LNCaP clone FGC (cell line): ENCODE data around the gene VPS51.
A peak's percentile ranks its signal among the peaks of the same experiment; 100 is the strongest.

ENCODE experiments used
- DNase-seq: peaks from one replicate; pipeline ENCODE4 v3.0.0-alpha.2; 2011; ENCODE audit warnings: low read depth
- H3K4me3 ChIP-seq: 2 replicates; pipeline ENCODE4 v1.5.1; 2011; ENCODE audit warnings: mild to moderate bottlenecking, low read depth, low read length, control low read depth
- TF ChIP-seq, protein P1 (sequence below): IDR thresholded peaks from 2 replicates; pipeline ENCODE4 v1.5.1; 2012; ENCODE audit warnings: mild to moderate bottlenecking; ENCODE audit not compliant: control insufficient read depth, insufficient read depth; ENCODE audit errors: extremely low read depth

VPS51 gene

DNA sequence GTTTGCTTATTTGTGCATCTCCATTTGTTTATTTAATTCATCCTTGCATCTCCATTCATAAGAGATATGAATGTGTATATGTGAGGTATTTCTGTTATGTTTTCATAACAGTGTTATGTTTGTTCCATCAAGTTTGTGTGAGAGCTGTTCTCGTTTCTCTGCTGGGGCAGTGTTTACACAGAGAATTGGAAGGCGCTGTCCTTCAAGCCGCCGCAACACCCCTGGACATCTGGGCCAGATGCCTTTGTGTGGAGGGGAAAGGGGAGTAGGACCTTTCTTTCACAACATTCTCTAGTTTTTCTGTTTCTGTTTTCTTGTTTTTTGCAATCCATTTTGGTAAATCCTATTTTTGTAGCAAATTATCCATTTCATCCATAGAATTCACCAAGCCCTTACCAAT, 8.6 kb downstream of the VPS51 start:
- DNase-seq = no peak
- TF ChIP-seq, protein P1, sequence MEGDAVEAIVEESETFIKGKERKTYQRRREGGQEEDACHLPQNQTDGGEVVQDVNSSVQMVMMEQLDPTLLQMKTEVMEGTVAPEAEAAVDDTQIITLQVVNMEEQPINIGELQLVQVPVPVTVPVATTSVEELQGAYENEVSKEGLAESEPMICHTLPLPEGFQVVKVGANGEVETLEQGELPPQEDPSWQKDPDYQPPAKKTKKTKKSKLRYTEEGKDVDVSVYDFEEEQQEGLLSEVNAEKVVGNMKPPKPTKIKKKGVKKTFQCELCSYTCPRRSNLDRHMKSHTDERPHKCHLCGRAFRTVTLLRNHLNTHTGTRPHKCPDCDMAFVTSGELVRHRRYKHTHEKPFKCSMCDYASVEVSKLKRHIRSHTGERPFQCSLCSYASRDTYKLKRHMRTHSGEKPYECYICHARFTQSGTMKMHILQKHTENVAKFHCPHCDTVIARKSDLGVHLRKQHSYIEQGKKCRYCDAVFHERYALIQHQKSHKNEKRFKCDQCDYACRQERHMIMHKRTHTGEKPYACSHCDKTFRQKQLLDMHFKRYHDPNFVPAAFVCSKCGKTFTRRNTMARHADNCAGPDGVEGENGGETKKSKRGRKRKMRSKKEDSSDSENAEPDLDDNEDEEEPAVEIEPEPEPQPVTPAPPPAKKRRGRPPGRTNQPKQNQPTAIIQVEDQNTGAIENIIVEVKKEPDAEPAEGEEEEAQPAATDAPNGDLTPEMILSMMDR = no peak
- no peak overlapping the region for H3K4me3 ChIP-seq

DNA sequence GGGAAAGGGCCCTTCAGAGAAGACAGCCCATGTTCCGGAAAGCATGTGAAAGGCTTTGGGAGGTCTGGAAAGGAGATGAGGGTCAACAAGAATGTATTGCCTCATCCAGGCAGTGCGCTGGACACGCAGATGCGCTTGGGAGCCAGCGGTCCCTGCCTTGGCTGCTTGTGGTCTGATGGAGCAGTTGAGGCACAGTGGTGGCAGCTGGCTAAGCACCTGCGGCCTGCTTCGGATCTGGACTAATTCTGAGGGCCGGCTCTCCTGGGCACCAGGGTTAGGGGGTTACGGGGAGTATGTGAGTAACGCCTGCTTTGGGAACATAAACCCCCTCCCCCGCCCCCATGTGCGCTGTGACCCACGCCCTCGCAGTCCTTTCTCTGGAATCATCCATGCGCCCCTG, 11.1 kb downstream of the VPS51 start:
- TF ChIP-seq, protein P1 = no peak
- no peak overlapping the region for H3K4me3 ChIP-seq
- no peak for DNase-seq

DNA sequence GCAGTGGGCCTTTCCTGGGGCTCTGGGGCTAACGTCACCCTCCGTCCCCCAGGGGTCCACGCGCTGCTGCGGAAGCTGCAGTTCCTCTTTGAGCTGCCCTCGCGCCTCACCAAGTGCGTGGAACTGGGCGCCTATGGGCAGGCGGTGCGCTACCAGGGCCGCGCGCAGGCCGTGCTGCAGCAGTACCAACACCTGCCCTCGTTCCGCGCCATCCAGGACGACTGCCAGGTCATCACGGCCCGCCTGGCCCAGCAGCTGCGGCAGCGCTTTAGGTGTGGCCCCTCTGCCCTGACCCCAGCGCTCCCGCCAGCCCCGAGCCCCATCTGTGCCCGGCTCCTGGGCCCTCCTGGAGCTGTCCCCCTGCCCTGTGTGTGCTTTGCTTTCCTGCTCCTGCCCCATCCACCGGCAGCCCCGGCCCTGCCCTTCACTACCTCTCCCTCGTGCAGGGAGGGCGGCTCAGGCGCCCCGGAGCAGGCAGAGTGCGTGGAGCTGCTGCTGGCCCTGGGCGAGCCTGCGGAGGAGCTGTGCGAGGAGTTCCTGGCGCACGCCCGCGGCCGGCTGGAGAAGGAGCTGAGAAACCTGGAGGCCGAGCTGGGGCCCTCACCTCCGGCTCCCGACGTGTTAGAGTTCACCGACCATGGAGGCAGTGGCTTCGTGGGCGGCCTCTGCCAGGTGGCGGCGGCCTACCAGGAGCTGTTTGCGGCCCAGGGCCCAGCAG, 11.9 kb downstream of the VPS51 start:
- H3K4me3 ChIP-seq = peak overlapping the region; percentile 53
- no peak for DNase-seq
- TF ChIP-seq, protein P1 = no peak

- DNase-seq = peak; percentile 97
- H3K4me3 ChIP-seq = peak overlapping the region; percentile 53
- TF ChIP-seq, protein P1 = no peak
Measured at GRCh38 chr11:65108469-65109123, 12.6 kb downstream of the VPS51 start.

- peak overlapping the region; percentile 53 for H3K4me3 ChIP-seq
- TF ChIP-seq, protein P1 = no peak
Measured at GRCh38 chr11:65109231-65110198, 13.5 kb downstream of the VPS51 start.

DNA sequence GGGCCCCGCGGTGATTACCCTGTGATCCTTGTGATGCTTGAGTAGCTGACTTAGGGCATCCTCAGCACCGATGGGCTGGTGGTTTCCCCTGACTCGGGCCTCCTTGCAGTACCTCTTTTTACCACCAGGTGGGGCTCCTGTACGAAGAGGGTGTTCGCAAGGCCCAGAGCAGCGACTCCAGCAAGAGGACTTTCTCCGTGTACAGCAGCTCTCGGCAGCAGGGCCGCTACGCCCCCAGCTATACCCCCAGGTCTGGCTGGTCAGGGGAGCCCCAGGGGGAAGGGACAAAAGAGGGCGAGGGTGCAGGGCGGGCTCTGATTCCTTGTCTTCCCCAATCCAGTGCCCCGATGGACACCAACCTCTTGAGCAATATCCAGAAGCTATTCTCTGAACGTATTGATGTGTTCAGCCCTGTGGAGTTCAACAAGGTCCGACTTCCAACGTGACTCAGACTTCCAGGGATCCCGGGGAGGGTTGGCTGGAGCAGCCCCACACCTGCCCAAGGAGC, 14.4 kb downstream of the VPS51 start:
- DNase-seq = no peak
- TF ChIP-seq, protein P1 = peak; percentile 83
- H3K4me3 ChIP-seq = no peak overlapping the region

More at GRCh38 chr11:65109231-65110198, 13.5 kb downstream of the VPS51 start:
- no peak for DNase-seq
